Esophagus squamous epithelium (tissue), 4 donors: Measurements from ENCODE around the gene CCND1.

Experiments
- CTCF ChIP-seq, 6 experiments: fragments of 450-650 bp in 4 of 6; fragments of 200-600 bp in 2 of 6; sonication (generic) in 2 of 6; IDR thresholded peaks; one replicate each; pipeline ENCODE4 v1.5.1; 2016 to 2019; ENCODE audit warnings: antibody characterized with exemption in 6 of 6, mild to moderate bottlenecking in 4 of 6, moderate library complexity in 4 of 6
- POLR2A ChIP-seq, 4 donors: fragments of 450-650 bp; IDR thresholded peaks; one replicate each; pipeline ENCODE4 v1.6.1; 2017; ENCODE audit warnings: antibody characterized with exemption in 4 of 4, mild to moderate bottlenecking in 4 of 4, moderate library complexity in 3 of 4

DNA sequence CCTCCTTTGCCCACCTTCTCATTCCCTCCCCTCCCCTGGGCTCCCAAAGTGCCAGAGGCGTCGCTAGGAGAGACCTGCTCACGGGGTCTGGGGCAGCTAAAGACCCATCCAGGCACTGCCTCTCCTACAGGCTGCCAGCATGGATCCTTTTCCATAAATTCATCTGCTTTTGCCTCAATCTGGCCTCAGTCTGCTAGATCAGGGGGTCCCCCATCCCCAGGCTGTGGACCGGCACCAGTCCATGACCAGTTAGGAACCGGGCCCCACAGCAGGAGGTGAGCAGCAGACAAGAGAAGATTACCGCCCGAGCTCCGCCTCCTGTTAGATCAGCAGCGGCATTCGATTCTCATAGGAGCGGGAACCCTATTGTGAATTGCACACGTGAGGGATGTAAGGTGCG is 21.9 kb downstream of the CCND1 start:
- TF ChIP-seq CTCF (IDR thresholded peaks at IDR 0.05) = no peak
- TF ChIP-seq POLR2A (IDR thresholded peaks at IDR 0.05) = no peak
